C4-2B (cell line): ENCODE data around the gene DCHS2.

ENCODE experiments used
- ZFX ChIP-seq: fragments of 450-650 bp; IDR thresholded peaks from 2 replicates; pipeline ENCODE4 v1.6.1; 2017
- TF ChIP-seq, protein P1 (sequence below): fragments of 450-650 bp; conservative IDR thresholded peaks from 2 replicates; pipeline ENCODE4 v1.5.1; 2017; ENCODE audit warnings: mild to moderate bottlenecking

DNA sequence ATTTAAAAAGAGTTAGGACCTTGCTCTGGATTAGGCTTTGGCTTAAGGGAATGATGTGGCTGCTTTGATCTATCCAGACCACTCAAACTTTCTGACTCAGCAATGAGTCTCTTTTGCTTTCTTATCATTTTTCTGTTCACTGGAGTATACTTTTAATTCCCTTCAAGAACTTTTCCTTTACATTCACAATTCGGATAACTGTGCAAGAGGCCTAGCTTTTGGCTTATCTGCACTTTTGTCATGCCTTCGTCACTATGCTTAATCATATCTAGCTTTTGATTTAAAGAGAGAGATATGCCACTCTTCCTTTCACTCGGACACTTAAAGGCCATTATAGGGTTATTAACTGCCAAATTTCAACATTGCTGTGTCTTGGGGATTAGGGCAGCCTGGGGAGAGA lies 147.9 kb downstream of the DCHS2 start:
- TF ChIP-seq, protein P1, sequence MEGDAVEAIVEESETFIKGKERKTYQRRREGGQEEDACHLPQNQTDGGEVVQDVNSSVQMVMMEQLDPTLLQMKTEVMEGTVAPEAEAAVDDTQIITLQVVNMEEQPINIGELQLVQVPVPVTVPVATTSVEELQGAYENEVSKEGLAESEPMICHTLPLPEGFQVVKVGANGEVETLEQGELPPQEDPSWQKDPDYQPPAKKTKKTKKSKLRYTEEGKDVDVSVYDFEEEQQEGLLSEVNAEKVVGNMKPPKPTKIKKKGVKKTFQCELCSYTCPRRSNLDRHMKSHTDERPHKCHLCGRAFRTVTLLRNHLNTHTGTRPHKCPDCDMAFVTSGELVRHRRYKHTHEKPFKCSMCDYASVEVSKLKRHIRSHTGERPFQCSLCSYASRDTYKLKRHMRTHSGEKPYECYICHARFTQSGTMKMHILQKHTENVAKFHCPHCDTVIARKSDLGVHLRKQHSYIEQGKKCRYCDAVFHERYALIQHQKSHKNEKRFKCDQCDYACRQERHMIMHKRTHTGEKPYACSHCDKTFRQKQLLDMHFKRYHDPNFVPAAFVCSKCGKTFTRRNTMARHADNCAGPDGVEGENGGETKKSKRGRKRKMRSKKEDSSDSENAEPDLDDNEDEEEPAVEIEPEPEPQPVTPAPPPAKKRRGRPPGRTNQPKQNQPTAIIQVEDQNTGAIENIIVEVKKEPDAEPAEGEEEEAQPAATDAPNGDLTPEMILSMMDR: no peak
- TF ChIP-seq ZFX: no peak
